ENCODE data around the gene FLYWCH1. TPM values are rescaled to one million over a fixed set of nuclear protein-coding genes. Genes with fewer than 3 reads are reported as not detected.
"Not testable (repeated sequence)": the region's sequence is repeated elsewhere in the genome, so short reads cannot be mapped to it uniquely, and the experiment has no call there.

FLYWCH1 gene
- total and polyA plus RNA-seq, 2 donors: 11.4 to 38.0 TPM

DNA sequence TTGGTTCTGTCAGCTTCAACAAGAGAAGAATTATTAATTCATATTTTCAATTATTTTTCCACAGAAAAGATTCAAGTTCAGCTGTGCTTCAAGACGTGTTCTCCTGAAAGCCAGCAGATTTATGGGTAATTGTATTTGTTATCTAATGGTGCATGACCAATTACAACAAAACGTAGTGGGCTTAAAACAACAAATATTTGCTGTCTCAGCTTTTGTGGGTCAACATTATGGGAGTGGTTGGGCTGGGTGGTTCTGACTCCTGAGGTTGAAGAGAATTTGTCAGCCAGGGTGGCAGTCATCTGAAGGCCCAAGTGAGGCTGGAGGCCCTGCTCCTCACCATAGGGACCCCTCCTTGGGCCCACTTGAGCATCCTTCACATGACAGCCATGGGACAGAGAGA is 28.2 kb downstream of the FLYWCH1 start:
- 77% methylated on average over 2 of the region's 2 CpGs for WGBS
- Histone ChIP-seq H3K4me3 (ENCODE audit: low read depth, low read length) (no peak overlapping the region), H3K27ac (ENCODE audit: low read depth) (no peak overlapping the region), H3K36me3 (ENCODE audit: insufficient read depth) (peaks cover 13% of the 10 kb centered on the region), H3K4me1 (ENCODE audit: insufficient read depth) (no peaks in the 10 kb centered on the region)
- no peak for DNase-seq (ENCODE audit: extremely low spot score)

DNA sequence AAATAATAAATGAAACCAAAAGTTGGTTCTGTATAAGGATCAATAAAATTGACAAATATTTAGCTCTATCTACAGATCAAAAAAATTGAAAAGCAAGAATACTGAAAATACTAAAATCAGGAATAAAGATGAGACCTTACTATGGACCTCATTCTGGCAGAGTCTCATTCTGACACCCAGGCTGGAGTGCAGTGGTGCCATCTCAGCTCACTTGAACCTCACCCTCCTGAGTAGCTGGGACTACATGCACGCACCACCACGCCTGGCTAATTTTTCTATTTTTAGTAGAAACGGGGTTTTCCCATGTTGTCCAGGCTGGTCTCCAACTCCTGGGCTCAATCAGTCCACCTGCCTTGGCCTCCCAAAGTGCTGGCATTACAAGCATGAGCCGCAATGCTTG is 30.3 kb downstream of the FLYWCH1 start:
- Histone ChIP-seq H3K36me3 (ENCODE audit: insufficient read depth) (peaks cover 9% of the 10 kb centered on the region), H3K4me1 (ENCODE audit: insufficient read depth) (no peaks in the 10 kb centered on the region), H3K4me3 (ENCODE audit: low read depth, low read length) (no peak overlapping the region), H3K27ac (ENCODE audit: low read depth) (no peak overlapping the region)
- no peak for DNase-seq (ENCODE audit: extremely low spot score)
- WGBS: 87% methylated on average over 4 of the region's 4 CpGs

DNA sequence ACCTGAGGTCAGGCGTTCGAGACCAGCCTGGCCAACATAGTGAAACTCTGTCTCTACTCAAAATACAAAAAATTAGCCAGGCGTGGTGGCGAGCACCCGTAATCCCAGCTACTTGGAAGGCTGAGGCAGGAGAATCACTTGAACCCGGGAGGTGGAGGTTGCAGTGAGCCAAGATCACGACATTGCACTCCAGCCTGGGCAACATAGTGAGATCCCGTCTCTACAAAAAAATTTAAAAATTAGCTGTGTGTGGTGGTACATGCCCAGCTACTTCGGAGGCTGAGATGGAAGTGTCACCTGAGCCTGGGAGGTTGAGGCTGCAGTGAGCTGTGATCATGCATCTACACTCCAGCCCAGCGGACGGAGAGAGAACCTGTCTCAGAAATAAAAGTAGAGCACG is 32.0 kb downstream of the FLYWCH1 start:
- not testable (repeated sequence) for DNase-seq (ENCODE audit: extremely low spot score); H3K36me3 ChIP-seq (ENCODE audit: insufficient read depth); H3K4me1 ChIP-seq (ENCODE audit: insufficient read depth); H3K4me3 ChIP-seq (ENCODE audit: low read depth, low read length); H3K27ac ChIP-seq (ENCODE audit: low read depth)
- WGBS: 91% methylated on average over 12 of the region's 12 CpGs

DNA sequence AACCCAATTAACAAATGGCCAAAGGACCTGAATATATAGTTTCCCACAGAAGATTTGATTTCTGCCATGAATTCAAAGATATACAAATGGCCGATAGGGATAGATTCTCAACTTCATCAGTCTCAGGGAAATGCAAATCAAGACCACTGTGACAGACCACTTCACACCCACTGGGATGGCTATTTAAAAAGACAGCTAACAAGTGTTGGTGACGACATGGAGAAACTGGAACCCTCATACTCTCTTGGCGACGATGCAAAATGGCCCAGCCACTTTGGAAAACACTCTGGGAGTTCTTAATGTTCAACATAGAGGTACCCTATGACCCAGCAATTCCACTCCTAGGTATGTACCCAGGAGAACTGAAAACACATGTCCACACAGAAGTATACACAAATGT is 34.9 kb downstream of the FLYWCH1 start:
- H3K36me3 ChIP-seq (ENCODE audit: insufficient read depth): peaks cover 2% of the 10 kb centered on the region
- WGBS: 96% methylated on average over 4 of the region's 4 CpGs

DNA sequence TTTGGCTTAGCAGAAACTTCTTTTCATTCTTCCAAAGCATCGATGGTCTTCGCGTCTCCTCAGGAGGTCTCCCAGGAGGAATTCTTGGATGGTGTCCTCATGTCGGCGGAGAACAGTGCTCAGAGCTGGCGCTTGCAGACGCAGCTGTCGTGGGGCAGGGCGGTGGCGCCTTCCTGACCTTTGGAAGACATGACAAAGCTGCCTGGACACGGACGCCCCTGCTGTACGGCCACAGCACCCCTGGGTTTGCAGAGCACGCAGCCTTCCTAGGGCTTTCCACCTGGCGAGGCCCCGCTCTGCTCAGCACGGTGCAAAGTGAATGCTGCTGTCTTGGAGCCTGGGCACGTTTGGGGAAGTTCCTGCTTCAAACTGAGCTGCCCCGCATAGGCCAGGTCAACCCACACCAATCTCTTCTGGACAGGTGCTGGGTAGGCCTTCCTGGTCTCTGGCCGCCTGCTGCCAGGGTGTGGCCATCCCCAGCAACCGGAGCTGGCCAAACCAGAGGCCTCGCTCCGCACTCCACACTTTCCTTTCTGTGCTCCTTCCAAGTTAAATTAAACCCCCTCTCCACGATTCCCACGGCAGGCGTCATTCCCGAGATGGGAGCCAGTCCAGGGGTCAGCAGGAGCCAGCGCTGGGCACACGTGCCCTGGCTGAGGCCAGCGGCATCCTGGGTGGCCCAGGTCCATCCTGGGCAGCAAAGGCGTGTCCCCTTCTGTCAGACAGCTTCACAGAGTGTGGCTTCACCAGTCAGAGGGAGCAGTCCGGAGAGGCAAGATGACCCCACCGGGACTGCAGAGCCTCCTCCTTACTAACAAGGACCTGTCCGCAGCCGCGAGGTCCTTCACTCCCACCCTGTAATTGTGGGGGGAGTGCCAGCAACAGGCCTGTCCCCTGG is 37.3 kb downstream of the FLYWCH1 start:
- H3K4me3 ChIP-seq (ENCODE audit: low read depth, low read length): no peak overlapping the region
- H3K27ac ChIP-seq (ENCODE audit: low read depth): no peak overlapping the region
- no peaks in the 10 kb centered on the region for H3K4me1 ChIP-seq (ENCODE audit: insufficient read depth)
- H3K36me3 ChIP-seq (ENCODE audit: insufficient read depth): no peaks in the 10 kb centered on the region
- 88% methylated on average over 36 of the region's 36 CpGs for WGBS
- no peak for DNase-seq (ENCODE audit: extremely low spot score)

More for the DNA sequence above, 34.9 kb downstream of the FLYWCH1 start:
- H3K4me1 ChIP-seq (ENCODE audit: insufficient read depth): no peaks in the 10 kb centered on the region
- DNase-seq (ENCODE audit: extremely low spot score): no peak
- no peak overlapping the region for H3K27ac ChIP-seq (ENCODE audit: low read depth)
- H3K4me3 ChIP-seq (ENCODE audit: low read depth, low read length): no peak overlapping the region

DNA sequence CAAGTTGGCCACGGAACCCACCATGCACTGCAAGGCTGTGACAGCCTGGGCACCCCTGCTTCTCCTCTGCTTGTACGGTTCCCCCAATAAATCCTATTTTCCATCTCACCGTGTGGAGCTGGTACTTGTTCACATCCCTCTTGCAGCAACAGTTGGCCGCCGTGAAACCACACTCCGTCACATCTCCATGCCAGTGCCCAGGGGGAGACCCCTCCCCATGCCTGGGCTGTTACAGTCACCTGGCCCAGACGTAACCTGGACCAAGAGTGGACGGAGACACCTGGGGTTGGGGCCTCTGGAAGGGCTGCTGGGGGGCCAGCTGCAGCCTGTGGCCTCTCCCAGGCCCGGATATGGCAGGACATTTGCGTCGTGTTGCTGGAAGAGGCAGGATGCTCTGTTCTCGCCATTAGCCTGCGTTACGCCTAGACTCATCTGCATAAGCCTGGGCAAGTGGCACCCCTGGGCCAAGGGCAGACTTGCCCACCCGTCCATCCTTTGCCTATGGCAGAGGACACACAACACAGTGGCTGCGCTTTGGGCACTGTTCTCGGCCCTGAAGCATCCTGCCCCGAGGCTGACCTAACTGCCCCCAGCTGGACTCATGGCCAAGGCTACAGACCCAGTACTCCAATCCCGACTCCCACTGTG is 38.1 kb downstream of the FLYWCH1 start:
- no peak overlapping the region for H3K27ac ChIP-seq (ENCODE audit: low read depth)
- 87% methylated on average over 19 of the region's 19 CpGs for WGBS
- H3K4me3 ChIP-seq (ENCODE audit: low read depth, low read length): no peak overlapping the region
- DNase-seq (ENCODE audit: extremely low spot score): no peak
- H3K36me3 ChIP-seq (ENCODE audit: insufficient read depth): no peaks in the 10 kb centered on the region
- H3K4me1 ChIP-seq (ENCODE audit: insufficient read depth): no peaks in the 10 kb centered on the region

DNA sequence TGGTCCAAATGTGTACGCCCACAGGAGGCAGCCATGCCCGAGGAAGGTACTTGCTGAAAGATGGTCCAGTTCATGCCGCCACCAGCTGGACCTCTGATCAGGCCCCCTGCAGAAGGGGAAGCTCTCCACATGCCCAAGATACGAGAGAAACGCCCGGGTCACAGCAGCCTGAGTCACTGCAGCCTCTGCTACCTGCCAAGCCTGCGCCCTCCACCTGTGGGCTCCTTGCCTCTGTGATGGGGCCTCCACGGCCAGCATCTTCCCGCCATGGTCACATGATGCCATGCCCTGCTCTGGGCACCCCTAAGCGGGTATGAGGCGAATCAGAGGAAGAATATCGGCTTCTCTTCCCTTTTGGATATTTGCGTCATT is 38.6 kb downstream of the FLYWCH1 start:
- Histone ChIP-seq H3K4me3 (ENCODE audit: low read depth, low read length) (no peak overlapping the region), H3K27ac (ENCODE audit: low read depth) (no peak overlapping the region), H3K4me1 (ENCODE audit: insufficient read depth) (no peaks in the 10 kb centered on the region), H3K36me3 (ENCODE audit: insufficient read depth) (no peaks in the 10 kb centered on the region)
- no peak for DNase-seq (ENCODE audit: extremely low spot score)
- 90% methylated on average over 13 of the region's 13 CpGs for WGBS

DNA sequence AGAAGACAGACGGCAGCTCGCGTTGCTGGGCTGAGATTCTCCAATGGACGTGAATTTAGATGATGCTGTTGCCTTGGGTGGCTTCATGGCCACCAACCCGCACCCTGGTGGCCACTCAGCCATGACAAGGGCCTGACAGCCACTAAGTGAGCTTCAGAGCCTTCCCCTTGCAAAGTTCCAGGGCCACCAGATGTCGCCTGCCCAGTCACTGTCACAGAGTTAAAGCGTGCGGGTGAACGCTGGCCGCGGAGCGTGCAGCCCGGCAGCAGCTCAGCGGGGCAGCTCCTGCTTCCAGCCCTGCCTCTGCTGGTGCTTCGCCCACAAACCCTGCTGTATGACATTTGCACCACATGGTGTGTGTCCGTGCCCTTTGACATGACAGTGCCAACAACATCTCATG is 39.0 kb downstream of the FLYWCH1 start:
- H3K4me3 ChIP-seq (ENCODE audit: low read depth, low read length): no peak overlapping the region
- no peak for DNase-seq (ENCODE audit: extremely low spot score)
- H3K27ac ChIP-seq (ENCODE audit: low read depth): no peak overlapping the region
- no peaks in the 10 kb centered on the region for H3K36me3 ChIP-seq (ENCODE audit: insufficient read depth)
- H3K4me1 ChIP-seq (ENCODE audit: insufficient read depth): no peaks in the 10 kb centered on the region
- 89% methylated on average over 16 of the region's 16 CpGs for WGBS

DNA sequence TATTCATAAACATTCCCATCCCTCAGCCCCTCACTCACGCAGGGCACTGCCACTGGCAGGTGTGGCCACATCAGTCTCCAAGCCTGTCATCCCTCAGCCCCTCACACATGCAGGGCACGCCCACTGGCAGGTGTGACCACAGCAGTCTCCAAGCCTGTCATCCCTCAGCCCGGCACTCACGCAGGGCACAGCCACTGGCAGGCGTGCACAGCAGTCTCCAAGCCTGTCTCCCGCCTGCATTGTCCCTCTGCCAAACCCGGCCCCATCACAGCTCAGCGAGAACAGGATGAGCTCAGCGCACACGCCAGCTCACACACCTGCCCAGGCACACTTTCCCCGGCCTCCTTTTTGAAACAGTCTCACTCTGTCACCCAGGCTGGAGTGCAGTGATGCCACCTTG is 40.9 kb downstream of the FLYWCH1 start:
- H3K36me3 ChIP-seq (ENCODE audit: insufficient read depth): no peaks in the 10 kb centered on the region
- 67% methylated on average over 11 of the region's 11 CpGs for WGBS
- no peak overlapping the region for H3K27ac ChIP-seq (ENCODE audit: low read depth)
- no peak overlapping the region for H3K4me3 ChIP-seq (ENCODE audit: low read depth, low read length)
- no peak for DNase-seq (ENCODE audit: extremely low spot score)
- H3K4me1 ChIP-seq (ENCODE audit: insufficient read depth): no peaks in the 10 kb centered on the region

DNA sequence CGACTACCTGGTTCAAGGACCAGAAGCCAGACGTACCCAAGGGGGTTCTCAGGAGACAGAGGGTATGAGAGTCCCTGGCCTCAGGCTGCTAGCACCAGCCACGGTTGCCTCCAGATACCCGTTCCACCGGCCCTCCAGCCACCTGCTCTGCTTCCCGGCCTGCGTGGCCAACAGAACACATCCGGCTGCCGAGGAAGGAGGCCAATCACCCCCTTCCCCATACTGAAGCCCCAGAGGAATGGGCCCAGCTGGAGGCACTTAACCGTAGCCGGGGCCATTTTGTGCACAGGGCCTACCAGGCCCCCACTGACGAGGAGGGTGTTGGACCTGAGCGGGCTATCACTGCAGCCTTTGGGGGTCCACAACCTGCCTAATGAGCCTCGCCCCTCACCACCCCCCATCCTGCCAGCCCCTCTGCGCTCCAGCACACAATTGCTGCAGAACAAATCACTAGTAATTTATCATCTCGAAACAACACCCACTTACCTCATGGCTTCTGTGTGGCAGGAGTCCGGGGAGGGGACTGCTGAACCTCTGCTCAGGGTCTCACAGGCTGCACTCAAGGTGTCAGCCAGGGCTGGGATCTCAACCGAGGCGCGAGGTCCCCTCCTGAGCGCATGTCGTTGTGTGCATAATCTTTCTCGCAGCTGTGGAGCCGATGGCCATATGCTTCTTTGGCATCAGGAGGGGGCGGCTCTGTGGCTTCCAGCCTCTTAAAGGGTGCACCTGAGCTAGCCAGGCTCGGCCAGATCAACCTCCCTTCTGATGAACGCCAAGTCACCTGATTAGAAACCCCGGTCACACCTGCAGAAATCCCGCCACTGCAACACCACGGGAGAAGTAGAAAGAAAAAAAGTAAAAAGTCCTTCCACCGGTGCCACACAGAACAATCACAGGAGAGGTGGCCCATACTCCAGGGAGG is 42.2 kb downstream of the FLYWCH1 start:
- Histone ChIP-seq H3K27ac (ENCODE audit: low read depth) (no peak overlapping the region), H3K4me3 (ENCODE audit: low read depth, low read length) (no peak overlapping the region), H3K4me1 (ENCODE audit: insufficient read depth) (no peaks in the 10 kb centered on the region), H3K36me3 (ENCODE audit: insufficient read depth) (no peaks in the 10 kb centered on the region)
- 59% methylated on average over 31 of the region's 31 CpGs for WGBS
- no peak for DNase-seq (ENCODE audit: extremely low spot score)

DNA sequence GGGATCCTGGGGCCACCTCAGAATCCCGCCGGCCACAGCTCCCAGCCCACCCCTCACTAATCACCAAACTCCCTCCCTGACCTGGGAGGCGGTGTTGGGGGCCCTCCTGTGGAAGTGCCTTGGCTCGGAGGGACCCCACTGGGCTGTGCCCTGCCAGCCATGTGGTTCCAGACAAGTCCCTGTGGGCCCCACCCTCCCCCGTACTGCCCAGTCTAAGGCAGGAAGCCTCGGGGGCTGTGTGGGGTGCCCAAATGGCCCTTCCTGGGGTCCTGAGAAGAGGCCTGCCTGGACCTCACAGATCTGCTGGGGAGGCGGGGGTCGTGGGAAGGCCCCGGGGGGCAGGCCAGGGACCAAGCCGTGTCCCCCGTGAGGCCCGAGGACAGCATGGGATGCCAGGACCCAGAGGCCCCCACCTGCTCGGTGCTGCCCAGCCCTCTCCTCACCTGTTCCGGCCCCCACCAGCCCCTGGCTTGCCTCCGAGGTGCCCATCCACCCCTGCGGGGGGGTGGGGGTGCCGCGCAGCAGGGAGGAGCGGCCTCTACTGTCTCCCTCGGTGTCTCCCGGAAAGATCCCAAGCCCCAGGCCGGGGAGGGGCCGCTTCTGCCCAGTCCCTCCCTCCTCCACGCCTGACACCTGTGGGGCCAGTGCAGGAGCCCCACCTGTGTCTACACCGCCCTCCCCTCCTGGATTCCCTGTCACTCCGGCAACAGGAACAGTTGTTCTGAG is 43.1 kb downstream of the FLYWCH1 start:
- Histone ChIP-seq H3K4me1 (ENCODE audit: insufficient read depth) (no peaks in the 10 kb centered on the region), H3K4me3 (ENCODE audit: low read depth, low read length) (no peak overlapping the region), H3K36me3 (ENCODE audit: insufficient read depth) (no peaks in the 10 kb centered on the region), H3K27ac (ENCODE audit: low read depth) (no peak overlapping the region)
- WGBS: 63% methylated on average over 26 of the region's 26 CpGs
- no peak for DNase-seq (ENCODE audit: extremely low spot score)

DNA sequence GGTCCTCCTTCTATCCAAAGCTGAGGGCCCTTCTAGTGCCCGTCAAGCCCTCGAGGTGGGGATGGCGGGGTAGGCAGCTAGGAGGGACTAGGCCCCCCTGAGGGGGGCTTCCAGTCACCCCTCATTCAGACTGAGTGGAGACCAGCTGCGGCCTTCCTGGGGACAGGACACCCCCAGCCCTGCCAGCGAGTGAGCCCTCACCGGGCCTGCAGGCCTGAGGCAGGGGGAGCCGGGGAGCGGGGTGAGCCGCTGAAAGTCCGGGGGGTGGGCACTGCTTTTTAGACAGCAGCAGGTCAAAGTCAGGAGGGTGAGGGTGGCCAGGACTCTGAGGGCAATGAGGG is 43.7 kb downstream of the FLYWCH1 start:
- 55% methylated on average over 10 of the region's 10 CpGs for WGBS
- H3K36me3 ChIP-seq (ENCODE audit: insufficient read depth): no peaks in the 10 kb centered on the region
- DNase-seq (ENCODE audit: extremely low spot score): no peak
- H3K4me1 ChIP-seq (ENCODE audit: insufficient read depth): no peaks in the 10 kb centered on the region
- no peak overlapping the region for H3K4me3 ChIP-seq (ENCODE audit: low read depth, low read length)
- no peak overlapping the region for H3K27ac ChIP-seq (ENCODE audit: low read depth)
